ENCODE results near the gene KRTAP1-4. TPM values are rescaled to one million over a fixed set of nuclear protein-coding genes. Genes with fewer than 3 reads are reported as not detected.

Gene KRTAP1-4
- total and polyA plus RNA-seq, 8 donors, result not detected

- Histone ChIP-seq H3K27ac (no peak overlapping the region), H3K9me3 (no peaks in the 10 kb centered on the region), H3K4me3 (no peak overlapping the region), H3K4me1 (no peaks in the 10 kb centered on the region), H3K27me3 (no peaks in the 10 kb centered on the region), H3K36me3 (no peaks in the 10 kb centered on the region)
- intact Hi-C loops (cut with DNase I; ENCODE audit: low total_unique reads), result no loop called here
- no peak for DNase-seq
- no peak for TF ChIP-seq EP300 (IDR thresholded peaks at IDR 0.05)
- TF ChIP-seq, protein P1, sequence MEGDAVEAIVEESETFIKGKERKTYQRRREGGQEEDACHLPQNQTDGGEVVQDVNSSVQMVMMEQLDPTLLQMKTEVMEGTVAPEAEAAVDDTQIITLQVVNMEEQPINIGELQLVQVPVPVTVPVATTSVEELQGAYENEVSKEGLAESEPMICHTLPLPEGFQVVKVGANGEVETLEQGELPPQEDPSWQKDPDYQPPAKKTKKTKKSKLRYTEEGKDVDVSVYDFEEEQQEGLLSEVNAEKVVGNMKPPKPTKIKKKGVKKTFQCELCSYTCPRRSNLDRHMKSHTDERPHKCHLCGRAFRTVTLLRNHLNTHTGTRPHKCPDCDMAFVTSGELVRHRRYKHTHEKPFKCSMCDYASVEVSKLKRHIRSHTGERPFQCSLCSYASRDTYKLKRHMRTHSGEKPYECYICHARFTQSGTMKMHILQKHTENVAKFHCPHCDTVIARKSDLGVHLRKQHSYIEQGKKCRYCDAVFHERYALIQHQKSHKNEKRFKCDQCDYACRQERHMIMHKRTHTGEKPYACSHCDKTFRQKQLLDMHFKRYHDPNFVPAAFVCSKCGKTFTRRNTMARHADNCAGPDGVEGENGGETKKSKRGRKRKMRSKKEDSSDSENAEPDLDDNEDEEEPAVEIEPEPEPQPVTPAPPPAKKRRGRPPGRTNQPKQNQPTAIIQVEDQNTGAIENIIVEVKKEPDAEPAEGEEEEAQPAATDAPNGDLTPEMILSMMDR (IDR thresholded peaks at IDR 0.05), result no peak
- no peak for TF ChIP-seq POLR2A (IDR thresholded peaks at IDR 0.05)
- no peak for TF ChIP-seq POLR2AphosphoS5 (IDR thresholded peaks at IDR 0.05)
Observed at GRCh38 chr17:41010441-41010840, 19.6 kb downstream of the KRTAP1-4 start.

DNA sequence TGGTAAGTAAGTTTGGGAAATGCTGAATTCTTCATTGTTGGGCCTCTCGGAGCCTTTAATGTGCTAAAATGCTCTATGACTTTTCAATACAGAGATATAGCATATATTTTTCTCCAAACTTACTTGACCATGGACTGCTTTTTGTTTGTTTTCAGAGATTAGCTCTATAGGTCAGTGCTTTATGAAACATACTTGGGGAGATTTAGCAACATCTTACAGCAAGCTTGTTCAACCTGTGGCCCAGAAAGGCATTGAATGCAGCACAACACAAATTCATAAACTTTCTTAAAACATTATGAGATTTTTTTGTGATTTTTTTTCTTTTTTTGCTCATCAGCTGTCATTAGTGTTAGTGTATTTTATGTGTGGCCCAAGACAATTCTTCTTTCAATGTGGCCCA is 20.1 kb downstream of the KRTAP1-4 start:
- intact Hi-C loops (cut with DNase I; ENCODE audit: low total_unique reads), result no loop called here
- H3K36me3 ChIP-seq, result no peaks in the 10 kb centered on the region
- H3K27me3 ChIP-seq, result no peaks in the 10 kb centered on the region
- no peak for TF ChIP-seq EP300 (IDR thresholded peaks at IDR 0.05)
- TF ChIP-seq, protein P1 (IDR thresholded peaks at IDR 0.05), result no peak
- TF ChIP-seq POLR2A (IDR thresholded peaks at IDR 0.05), result no peak
- no peak for TF ChIP-seq POLR2AphosphoS5 (IDR thresholded peaks at IDR 0.05)
- DNase-seq, result no peak
- no peak overlapping the region for H3K27ac ChIP-seq
- H3K4me3 ChIP-seq, result no peak overlapping the region
- WGBS, 5 donors, result 58 to 76% (median 62%) methylated on average over 1 of the region's 1 CpG
- H3K9me3 ChIP-seq, result no peaks in the 10 kb centered on the region
- no peaks in the 10 kb centered on the region for H3K4me1 ChIP-seq

GRCh38 chr17:41009301-41009760 is 20.7 kb downstream of the KRTAP1-4 start:
- DNase-seq, result no peak
- H3K4me3 ChIP-seq, result no peak overlapping the region
- 22 to 41% (median 29%) methylated on average over 4 of the region's 4 CpGs for WGBS, 5 donors
- no peaks in the 10 kb centered on the region for H3K27me3 ChIP-seq
- intact Hi-C loops (cut with DNase I; ENCODE audit: low total_unique reads), result no loop called here
- no peak overlapping the region for H3K27ac ChIP-seq
- TF ChIP-seq POLR2AphosphoS5 (IDR thresholded peaks at IDR 0.05), result no peak
- TF ChIP-seq, protein P1 (IDR thresholded peaks at IDR 0.05), result no peak
- no peak for TF ChIP-seq POLR2A (IDR thresholded peaks at IDR 0.05)
- TF ChIP-seq EP300 (IDR thresholded peaks at IDR 0.05), result no peak
- no peaks in the 10 kb centered on the region for H3K36me3 ChIP-seq
- no peaks in the 10 kb centered on the region for H3K9me3 ChIP-seq
- H3K4me1 ChIP-seq, result no peaks in the 10 kb centered on the region

- H3K27me3 ChIP-seq, result no peaks in the 10 kb centered on the region
- TF ChIP-seq, protein P1 (IDR thresholded peaks at IDR 0.05), result no peak
- no peak for TF ChIP-seq POLR2A (IDR thresholded peaks at IDR 0.05)
- TF ChIP-seq POLR2AphosphoS5 (IDR thresholded peaks at IDR 0.05), result no peak
- no peak for TF ChIP-seq EP300 (IDR thresholded peaks at IDR 0.05)
- intact Hi-C loops (cut with DNase I; ENCODE audit: low total_unique reads), result no loop called here
- WGBS, 5 donors, result 69 to 81% (median 75%) methylated on average over 4 to 8 of the region's 8 CpGs
- no peaks in the 10 kb centered on the region for H3K36me3 ChIP-seq
- no peak within 1 kb of the TSS for H3K27ac ChIP-seq
- no peak within 1 kb of the TSS for H3K4me3 ChIP-seq
- no peaks in the 10 kb centered on the region for H3K9me3 ChIP-seq
- H3K4me1 ChIP-seq, result no peaks in the 10 kb centered on the region
- peak in 1 of 2 donors; percentile 10 for DNase-seq
Observed at GRCh38 chr17:41008811-41009210, 21.2 kb downstream of the KRTAP1-4 start, which contains the start of gene KRTAP3-1. Gene KRTAP3-1 (minus strand): TSS chr17:41009128. CDS start chr17:41009074, 54 bp downstream.

Measured in stomach (tissue), 9 donors.